Breast epithelium (tissue), 3 donors: ENCODE data around the gene CACNA2D3.

Source experiments
- POLR2A ChIP-seq: fragments of 450-650 bp; IDR thresholded peaks from one replicate; pipeline ENCODE4 v1.6.1; 2016; ENCODE audit warnings: antibody characterized with exemption, mild to moderate bottlenecking, moderate library complexity
- POLR2AphosphoS5 ChIP-seq, 3 donors: sonication (generic); formaldehyde crosslinking; IDR thresholded peaks; one replicate each; pipeline ENCODE4 v1.6.1; 2017; ENCODE audit warnings: antibody characterized with exemption in 3 of 3
- TF ChIP-seq, protein P1 (sequence below), 3 donors: fragments of 450-650 bp; IDR thresholded peaks; one replicate each; pipeline ENCODE4 v1.5.1; 2016 to 2017; ENCODE audit warnings: antibody characterized with exemption in 3 of 3, mild to moderate bottlenecking in 3 of 3, moderate library complexity in 3 of 3

- TF ChIP-seq, protein P1, sequence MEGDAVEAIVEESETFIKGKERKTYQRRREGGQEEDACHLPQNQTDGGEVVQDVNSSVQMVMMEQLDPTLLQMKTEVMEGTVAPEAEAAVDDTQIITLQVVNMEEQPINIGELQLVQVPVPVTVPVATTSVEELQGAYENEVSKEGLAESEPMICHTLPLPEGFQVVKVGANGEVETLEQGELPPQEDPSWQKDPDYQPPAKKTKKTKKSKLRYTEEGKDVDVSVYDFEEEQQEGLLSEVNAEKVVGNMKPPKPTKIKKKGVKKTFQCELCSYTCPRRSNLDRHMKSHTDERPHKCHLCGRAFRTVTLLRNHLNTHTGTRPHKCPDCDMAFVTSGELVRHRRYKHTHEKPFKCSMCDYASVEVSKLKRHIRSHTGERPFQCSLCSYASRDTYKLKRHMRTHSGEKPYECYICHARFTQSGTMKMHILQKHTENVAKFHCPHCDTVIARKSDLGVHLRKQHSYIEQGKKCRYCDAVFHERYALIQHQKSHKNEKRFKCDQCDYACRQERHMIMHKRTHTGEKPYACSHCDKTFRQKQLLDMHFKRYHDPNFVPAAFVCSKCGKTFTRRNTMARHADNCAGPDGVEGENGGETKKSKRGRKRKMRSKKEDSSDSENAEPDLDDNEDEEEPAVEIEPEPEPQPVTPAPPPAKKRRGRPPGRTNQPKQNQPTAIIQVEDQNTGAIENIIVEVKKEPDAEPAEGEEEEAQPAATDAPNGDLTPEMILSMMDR (IDR thresholded peaks at IDR 0.05): no peak
- TF ChIP-seq POLR2AphosphoS5 (IDR thresholded peaks at IDR 0.05) (no peak), POLR2A (no peak)
Measured at GRCh38 chr3:54243960-54244682, 121.8 kb downstream of the CACNA2D3 start.
